Gastrocnemius medialis (tissue), 4 donors: ENCODE results near the gene NLRP6.

ENCODE experiments used
- CTCF ChIP-seq, 5 experiments: fragments of 450-650 bp in 3 of 5; fragments of 200-600 bp in 2 of 5; sonication (generic) in 2 of 5; IDR thresholded peaks in 4 of 5; conservative IDR thresholded peaks in 1 of 5; 1 replicate in 4 of 5; 2 replicates in 1 of 5; pipeline ENCODE4 v1.5.1; 2016 to 2019; ENCODE audit warnings: antibody characterized with exemption in 5 of 5, mild to moderate bottlenecking in 3 of 5, moderate library complexity in 3 of 5
- POLR2A ChIP-seq, 2 donors: fragments of 450-650 bp; IDR thresholded peaks; one replicate each; pipeline ENCODE4 v1.6.1; 2017; ENCODE audit warnings: antibody characterized with exemption in 2 of 2, mild to moderate bottlenecking in 2 of 2, moderate library complexity in 2 of 2

GRCh38 chr11:271319-271715, 6.9 kb upstream of the NLRP6 start:
- no peak for TF ChIP-seq CTCF (IDR thresholded peaks at IDR 0.05 in 4 of 5, conservative IDR thresholded peaks at IDR 0.05 in 1 of 5)
- TF ChIP-seq POLR2A (IDR thresholded peaks at IDR 0.05), result no peak
